Measurements from ENCODE around the gene ABCC10. TPM values are rescaled to one million over a fixed set of nuclear protein-coding genes. Genes with fewer than 3 reads are reported as not detected.
"Not testable (repeated sequence)": the region's sequence is repeated elsewhere in the genome, so short reads cannot be mapped to it uniquely, and the experiment has no call there.

The ABCC10 gene
- 24.1 TPM for polyA plus RNA-seq (2013, experiment 1 of 2; ENCODE audit: insufficient read length)
- polyA plus RNA-seq (2013, experiment 2 of 2; ENCODE audit: insufficient read length), result 22.8 TPM

GRCh38 chr6:43427406-43428111 is at the start of gene ABCC10:
TSS of gene ABCC10 (plus strand) at chr6:43427541. CDS start at chr6:43427979, 438 bp downstream.
- peak; percentile 96 for DNase-seq

GRCh38 chr6:43377710-43378229 is 49.6 kb upstream of the ABCC10 start:
- DNase-seq, result no peak

- no peak for DNase-seq
Observed at GRCh38 chr6:43378631-43379030, 48.7 kb upstream of the ABCC10 start.

- not testable (repeated sequence) for DNase-seq
Observed at GRCh38 chr6:43380858-43381257, 46.5 kb upstream of the ABCC10 start.

- DNase-seq, result peak; percentile 57
Observed at GRCh38 chr6:43383021-43383667, 44.2 kb upstream of the ABCC10 start.

- DNase-seq, result no peak
Observed at GRCh38 chr6:43386492-43386891, 40.8 kb upstream of the ABCC10 start.

- DNase-seq, result no peak
Observed at GRCh38 chr6:43389730-43390295, 37.5 kb upstream of the ABCC10 start.

- DNase-seq, result not testable (repeated sequence)
Observed at GRCh38 chr6:43390753-43391439, 36.4 kb upstream of the ABCC10 start.

- DNase-seq, result no peak
Observed at GRCh38 chr6:43391440-43392031, 35.8 kb upstream of the ABCC10 start.

GRCh38 chr6:43393133-43393532 is 34.2 kb upstream of the ABCC10 start:
- not testable (repeated sequence) for DNase-seq

GRCh38 chr6:43393602-43394001 is 33.7 kb upstream of the ABCC10 start:
- DNase-seq, result no peak

GRCh38 chr6:43394982-43395381 is 32.4 kb upstream of the ABCC10 start:
- no peak for DNase-seq

- DNase-seq, result no peak
Observed at GRCh38 chr6:43395776-43396175, 31.6 kb upstream of the ABCC10 start.

- DNase-seq, result no peak
Observed at GRCh38 chr6:43396408-43397149, 30.8 kb upstream of the ABCC10 start.

GRCh38 chr6:43399932-43400487 is 27.3 kb upstream of the ABCC10 start:
- no peak for DNase-seq

GRCh38 chr6:43401730-43402129 is 25.6 kb upstream of the ABCC10 start:
- DNase-seq, result no peak

GRCh38 chr6:43402820-43403219 is 24.5 kb upstream of the ABCC10 start:
- DNase-seq, result no peak

GRCh38 chr6:43405354-43405753 is 22.0 kb upstream of the ABCC10 start:
- no peak for DNase-seq

- DNase-seq, result no peak
Observed at GRCh38 chr6:43407296-43407695, 20.0 kb upstream of the ABCC10 start.

GRCh38 chr6:43408259-43408658 is 19.1 kb upstream of the ABCC10 start:
- no peak for DNase-seq

GRCh38 chr6:43410776-43411175 is 16.6 kb upstream of the ABCC10 start:
- DNase-seq, result not testable (repeated sequence)

All from fibroblast of skin of scalp (primary cell).